ENCODE measurements around the gene TSPAN5. TPM values are rescaled to one million over a fixed set of nuclear protein-coding genes. Genes with fewer than 3 reads are reported as not detected.
"Not testable (repeated sequence)": the region's sequence is repeated elsewhere in the genome, so short reads cannot be mapped to it uniquely, and the experiment has no call there.

TSPAN5 gene
- polyA plus RNA-seq, 3 donors, result 0.76 to 2.0 (median 1.4) TPM

DNA sequence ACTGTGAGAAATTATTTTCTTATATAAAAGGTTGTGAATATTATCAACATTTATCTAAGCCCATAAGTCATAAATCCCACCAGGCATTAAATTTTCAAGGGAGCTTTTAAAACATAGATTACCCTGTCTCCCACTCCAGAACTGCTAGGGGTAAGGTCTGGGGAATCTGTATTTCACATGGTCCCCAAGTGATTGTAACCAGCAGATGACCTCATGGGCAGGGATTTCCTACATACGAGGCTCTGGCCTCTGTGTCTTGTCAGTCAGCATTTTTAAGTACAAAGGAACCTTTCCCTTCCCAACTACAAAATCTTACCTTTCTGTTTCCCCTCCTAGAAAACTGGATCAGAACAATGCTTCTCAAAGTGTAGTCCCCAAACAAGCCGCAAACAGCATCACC is 188.6 kb downstream of the TSPAN5 start:
- 67 to 86% (median 72%) methylated on average over 2 of the region's 2 CpGs for WGBS, 3 donors
- H3K27ac ChIP-seq (ENCODE audit: low read depth, low read length), result no peak overlapping the region

DNA sequence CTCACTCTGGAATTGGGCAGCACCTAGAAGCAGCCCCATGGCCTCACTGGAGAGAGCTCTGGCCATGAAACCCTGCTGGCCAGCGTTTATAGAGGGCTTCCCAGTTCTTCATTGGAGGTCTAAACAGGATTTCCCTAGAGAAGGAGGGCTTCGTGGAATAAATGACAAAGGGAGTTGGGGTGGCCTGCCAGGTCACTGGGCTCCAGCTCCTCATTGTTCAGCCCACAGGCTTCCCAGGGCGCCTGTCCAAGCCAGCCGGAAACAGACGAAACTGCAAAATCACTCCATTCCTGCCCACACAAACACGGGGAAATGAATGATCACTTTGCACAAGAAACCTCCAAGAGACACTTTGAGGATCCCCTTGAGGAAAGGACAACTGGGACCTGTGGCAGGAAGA is 189.7 kb downstream of the TSPAN5 start:
- no peak overlapping the region for H3K27ac ChIP-seq (ENCODE audit: low read depth, low read length)
- 11 to 48% (median 13%) methylated on average over 6 of the region's 6 CpGs for WGBS, 3 donors

DNA sequence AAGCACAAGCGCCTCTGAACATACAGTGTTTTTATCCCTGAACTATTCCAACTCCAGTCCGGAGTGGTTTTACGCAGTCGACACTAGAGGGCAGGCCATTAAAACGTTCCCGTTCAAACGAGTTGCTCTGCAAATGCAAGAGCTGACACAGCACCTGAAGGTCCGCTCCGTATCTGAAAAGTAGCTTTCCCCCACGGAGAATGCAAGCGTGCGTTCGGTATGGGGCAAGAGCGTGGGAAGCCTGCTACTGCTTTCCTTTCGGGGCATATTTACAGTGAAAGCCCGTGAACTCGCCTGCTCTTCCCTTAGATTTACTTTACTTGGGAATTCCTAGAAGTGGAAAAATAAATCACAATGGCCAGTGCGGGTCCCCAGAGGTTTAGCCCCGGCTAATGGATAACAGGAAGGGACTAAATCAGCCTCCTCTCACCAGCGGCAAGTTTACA is 190.8 kb downstream of the TSPAN5 start:
- H3K27ac ChIP-seq (ENCODE audit: low read depth, low read length), result no peak overlapping the region
- 2 to 3% (median 3%) methylated on average over 20 of the region's 20 CpGs for WGBS, 3 donors

DNA sequence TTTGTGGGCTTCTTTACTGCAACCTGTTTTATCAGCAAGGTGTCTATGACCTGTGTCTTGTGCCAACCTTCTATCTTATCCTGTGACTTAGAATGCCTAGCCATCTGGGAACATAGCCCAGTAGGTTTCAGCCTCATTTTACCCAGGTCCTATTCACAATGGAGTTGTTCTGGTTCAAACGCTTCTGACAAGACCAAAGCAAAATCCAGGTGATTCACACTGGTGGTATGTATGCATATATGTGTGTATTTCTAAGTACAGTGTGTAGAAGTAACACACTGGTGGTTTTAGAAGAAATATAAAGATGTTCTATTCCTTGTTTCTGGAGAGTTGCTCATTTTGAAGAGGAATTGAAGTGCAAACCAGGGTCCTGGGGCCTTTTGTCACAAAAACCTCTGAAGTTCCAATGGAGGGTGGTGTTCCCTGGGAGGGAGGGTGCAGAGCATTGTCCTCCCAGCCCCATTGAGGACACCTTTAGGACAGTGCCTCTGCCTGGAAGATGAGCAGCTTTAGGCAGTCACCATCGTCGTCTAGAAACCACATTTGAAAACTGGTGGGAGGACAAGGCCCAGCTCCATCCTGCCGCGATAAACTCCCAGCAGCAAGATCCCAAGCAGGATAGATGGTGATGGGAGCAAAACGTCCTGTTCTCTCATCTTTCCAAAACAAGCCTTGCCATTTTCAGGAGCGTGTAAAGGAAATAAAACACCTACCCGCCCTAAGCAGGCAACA is 191.4 kb downstream of the TSPAN5 start:
- no peak overlapping the region for H3K27ac ChIP-seq (ENCODE audit: low read depth, low read length)
- WGBS, 3 donors, result 40 to 45% (median 45%) methylated on average over 8 of the region's 8 CpGs

DNA sequence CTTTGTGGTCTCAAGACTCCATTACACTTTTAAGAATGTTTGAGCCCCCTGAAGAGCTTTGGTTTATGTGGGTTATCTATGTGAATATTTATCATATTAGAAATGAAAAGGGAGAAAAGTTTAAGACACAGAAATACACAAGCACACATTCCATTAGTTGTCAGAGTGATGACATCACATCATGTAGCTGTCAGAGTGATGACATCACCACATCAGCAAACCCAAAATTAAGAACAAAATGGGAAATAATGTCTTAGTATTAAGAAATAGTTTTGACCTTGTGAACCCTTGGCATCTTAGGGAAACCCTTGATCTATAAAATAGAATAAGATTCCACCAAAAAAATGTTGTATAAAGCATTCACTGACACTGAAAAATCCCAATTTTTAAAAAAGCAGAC is 195.9 kb downstream of the TSPAN5 start:
- no peak overlapping the region for H3K27ac ChIP-seq (ENCODE audit: low read depth, low read length)

DNA sequence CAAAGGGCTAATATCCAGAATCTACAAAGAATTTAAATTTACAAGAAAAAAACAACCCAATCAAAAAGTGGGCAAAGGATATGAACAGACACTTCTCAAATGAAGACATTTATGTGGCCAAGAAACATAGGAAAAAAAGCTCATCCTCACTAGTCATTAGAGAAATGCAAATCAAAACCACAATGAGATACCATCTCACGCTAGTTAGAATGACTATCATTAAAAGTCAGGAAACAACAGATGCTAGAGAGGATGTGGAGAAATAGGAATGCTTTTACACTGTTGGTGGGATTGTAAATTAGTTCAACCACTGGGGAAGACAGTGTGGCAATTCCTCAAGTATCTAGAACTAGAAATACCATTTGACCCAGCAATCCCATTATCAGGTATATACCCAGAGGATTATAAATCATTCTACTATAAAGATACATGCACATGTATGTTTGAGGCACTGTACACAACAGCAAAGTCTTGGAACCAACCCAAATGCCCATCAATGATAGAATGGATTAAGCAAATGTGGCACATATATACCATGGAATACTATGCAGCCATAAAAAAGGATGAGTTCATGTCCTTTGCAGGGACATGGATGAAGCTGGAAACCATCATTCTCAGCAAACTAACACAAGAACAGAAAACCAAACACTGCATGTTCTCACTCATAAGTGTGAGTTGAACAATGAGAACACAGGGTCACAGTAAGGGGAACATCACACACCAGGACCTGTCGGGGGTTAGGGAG is 197.1 kb downstream of the TSPAN5 start:
- WGBS, 3 donors, result 78 to 98% (median 81%) methylated on average over 2 of the region's 2 CpGs
- not testable (repeated sequence) for H3K27ac ChIP-seq (ENCODE audit: low read depth, low read length)

DNA sequence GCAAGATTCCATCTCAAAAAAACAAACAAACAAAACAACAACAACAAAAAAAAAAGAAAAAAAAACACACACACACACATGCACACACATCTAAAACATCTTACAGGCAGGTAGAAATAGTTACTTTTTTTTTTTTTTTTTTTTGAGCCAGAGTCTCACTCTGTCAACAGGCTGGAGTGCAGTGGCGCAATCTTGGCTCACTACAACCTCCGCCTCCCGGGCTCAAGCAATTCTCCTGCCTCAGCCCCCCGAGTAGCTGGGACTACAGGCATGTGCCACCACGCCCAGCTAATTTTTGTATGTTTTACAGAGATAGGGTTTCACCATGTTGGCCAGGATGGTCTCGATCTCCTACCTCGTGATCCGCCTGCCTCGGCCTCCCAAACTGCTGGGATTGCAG is 201.0 kb downstream of the TSPAN5 start:
- WGBS, 3 donors, result 89 to 97% (median 96%) methylated on average over 9 of the region's 9 CpGs
- not testable (repeated sequence) for H3K27ac ChIP-seq (ENCODE audit: low read depth, low read length)

DNA sequence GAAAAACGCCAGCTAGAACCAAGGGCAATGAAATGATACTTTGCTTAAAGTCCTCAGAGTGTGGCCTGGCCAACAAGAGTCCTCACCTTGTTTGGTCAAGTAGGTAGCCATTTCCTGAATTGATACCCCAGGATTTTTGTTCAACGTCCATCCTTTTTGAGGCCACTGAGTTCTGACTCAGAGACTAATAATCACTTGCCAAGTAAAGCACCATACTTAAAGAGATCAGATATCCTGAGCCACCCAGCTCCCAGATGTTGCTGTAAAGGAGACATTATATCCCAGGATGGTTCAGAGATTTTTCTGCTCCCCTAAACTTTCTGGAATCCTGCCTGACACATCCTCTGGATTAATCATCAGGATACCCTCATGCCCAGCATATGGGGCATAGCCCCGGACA is 206.3 kb downstream of the TSPAN5 start:
- WGBS, 3 donors, result 79 to 86% (median 83%) methylated on average over 3 of the region's 3 CpGs

DNA sequence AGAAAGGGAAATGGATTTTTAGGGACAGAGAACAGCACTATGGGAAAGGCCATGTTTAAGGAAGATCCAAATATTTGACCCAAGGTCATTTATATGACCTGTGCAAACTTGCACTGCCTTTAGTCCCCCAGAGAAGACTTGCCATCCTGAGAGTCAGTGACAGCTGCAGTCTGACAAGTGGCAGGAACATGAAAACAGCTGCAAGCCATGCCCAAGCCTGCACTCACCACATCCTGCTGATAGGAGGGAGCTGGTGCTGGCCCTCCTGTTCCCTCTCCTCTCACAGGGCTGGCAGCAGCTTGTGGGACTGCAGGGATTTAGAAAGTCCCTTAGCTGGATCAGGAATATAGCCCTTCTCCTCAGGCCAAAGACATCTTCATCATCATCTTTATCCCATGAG is 209.5 kb downstream of the TSPAN5 start:
- no peak overlapping the region for H3K27ac ChIP-seq (ENCODE audit: low read depth, low read length)

More for the DNA sequence above, 206.3 kb downstream of the TSPAN5 start:
- no peak overlapping the region for H3K27ac ChIP-seq (ENCODE audit: low read depth, low read length)

DNA sequence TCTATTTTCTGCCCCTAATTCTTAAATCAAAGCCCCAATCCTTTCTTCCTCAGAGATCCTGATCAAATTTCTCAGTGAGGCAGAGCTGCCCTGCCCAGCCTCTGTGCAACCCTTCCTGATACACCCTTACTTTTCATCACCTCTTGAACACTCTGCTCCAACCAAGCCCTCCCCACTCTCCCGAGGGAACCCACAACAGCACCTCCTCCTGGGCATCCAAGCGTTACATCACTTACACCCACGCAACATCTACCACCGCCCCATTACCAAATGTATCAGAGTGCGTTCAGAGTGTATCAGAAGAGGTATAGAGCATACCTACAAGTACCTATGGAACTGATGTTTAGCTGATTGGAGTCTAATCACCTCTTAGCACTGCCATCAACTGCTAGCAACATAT is 210.8 kb downstream of the TSPAN5 start:
- H3K27ac ChIP-seq (ENCODE audit: low read depth, low read length), result no peak overlapping the region
- 67 to 95% (median 72%) methylated on average over 5 of the region's 5 CpGs for WGBS, 3 donors

DNA sequence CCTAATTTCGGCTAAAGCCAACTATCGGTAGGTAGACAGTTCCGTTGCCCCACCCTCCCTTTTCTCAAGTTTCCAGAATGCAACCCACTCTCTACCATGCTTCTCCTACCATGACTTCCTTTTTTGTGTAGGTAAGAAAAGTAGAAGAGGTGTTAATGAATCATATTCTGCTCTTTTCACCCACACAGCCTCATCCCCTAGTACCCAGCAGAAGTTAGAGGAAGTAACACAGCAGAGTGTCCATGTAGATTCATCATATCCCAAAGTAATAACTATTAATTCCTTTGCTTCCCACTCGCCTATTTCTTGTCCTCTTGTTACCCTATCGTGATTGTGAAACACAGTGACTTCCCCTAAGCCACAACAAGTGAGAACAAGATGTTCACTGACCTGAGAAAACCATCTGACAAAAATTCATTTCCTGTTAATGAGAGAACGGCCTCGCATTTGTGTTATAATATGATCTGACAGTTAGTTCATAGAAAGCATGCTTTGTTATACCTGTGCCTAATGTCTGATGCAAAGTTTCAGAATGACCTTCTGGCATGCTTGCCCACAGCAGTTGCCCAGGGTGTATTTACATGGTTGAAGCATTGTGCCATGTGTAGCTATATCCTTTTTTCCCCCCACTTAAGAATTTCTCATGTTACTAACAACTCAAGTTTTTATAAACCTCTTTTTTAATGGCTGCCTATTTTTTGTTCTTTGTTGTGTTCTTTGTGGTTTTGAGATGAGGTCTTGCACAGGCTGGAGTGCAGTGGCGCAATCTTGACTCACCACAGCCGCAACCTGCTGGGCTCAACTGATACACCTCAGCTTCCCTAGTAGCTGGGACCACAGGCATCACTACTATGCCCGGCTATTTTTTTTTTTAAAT is 211.7 kb downstream of the TSPAN5 start:
- 43 to 84% (median 55%) methylated on average over 10 of the region's 10 CpGs for WGBS, 3 donors
- H3K27ac ChIP-seq (ENCODE audit: low read depth, low read length), result no peak overlapping the region

DNA sequence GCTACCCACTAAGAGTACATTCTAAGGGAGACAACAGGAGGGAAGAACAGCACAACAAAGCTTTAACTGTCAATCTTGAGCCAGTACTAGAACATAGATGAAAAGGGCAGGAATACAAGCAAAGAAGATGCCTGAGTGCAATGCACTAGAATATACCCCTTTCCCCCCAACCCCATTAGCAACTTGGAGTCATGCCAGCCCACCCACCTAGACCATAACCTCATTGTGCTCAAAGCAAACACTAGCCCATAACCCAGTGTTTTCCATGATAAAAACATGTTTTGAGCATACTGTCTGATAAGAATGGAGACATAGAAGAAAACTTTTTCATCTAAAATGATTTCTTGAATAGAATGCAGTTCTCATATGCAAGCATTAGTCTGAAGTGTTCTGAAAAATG is 214.0 kb downstream of the TSPAN5 start:
- no peak overlapping the region for H3K27ac ChIP-seq (ENCODE audit: low read depth, low read length)

DNA sequence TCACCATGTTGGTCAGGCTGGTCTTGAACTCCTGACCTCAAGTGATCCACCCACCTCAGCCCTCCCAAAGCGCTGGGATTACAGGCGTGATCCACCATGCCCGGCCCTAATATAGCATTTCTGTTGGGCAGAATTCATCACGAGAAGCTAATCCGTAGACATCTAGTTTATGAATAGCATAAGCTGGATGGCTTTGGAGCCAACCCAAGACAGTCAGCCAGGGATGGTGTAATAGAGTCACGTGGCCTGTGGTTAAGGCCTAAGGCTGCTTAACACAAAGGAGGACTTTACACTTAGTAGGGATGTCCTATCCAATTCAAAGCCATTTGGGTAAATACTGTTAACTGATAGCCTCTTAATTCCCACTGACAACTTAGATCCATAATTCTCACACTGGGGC is 223.6 kb downstream of the TSPAN5 start:
- WGBS, 3 donors, result 96 to 98% (median 97%) methylated on average over 6 of the region's 6 CpGs
- H3K27ac ChIP-seq (ENCODE audit: low read depth, low read length), result no peak overlapping the region

DNA sequence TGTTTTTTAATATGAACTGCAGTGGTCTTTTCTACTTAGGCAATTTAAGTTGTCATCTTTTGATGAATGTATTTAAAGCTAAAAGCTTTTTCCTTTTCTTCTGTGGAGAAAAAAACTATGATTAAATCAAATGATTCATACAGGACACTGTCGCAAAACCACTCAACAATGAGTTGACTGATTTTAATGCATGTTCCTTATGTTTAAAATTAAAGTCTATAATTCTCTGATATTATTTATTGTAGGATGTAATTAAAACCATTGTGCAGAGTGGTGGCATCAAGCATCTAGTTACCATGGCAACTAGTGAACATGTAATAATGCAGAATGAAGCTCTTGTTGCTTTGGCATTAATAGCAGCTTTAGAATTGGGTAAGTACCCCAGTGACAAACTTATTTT is 224.7 kb downstream of the TSPAN5 start:
- no peak overlapping the region for H3K27ac ChIP-seq (ENCODE audit: low read depth, low read length)
- 86 to 96% (median 91%) methylated on average over 1 of the region's 1 CpG for WGBS, 3 donors

DNA sequence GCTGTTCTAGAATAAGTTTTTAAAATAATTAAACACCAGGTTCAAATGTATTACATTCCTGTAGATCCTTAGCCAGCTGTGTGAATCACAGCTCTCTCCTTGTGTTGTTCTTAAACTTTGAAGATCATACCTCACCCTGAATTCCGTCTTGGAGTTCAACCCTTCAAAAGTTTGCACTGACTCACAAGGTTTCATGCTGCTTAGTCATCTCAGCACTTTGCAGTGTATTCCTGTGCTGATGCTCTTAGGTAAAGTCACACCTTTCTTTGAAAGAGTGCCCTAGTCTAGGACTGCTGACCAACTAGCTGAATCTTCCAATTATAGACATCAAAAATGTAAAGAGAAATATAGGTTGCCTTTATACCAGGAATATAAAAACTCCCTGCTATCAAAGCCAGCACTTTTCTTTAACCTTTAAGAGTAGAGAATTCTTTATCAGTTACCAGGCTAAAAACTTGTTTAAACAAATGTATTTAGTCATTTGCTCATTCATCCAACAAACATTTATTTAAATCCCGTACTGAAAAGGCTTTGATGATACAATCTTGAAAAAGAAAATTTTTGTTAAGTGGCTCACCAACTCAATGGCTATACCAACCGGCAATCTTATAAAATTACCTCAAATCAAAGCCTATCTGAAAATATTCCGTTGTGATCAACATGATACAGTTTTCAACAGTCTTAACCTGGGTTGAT is 227.6 kb downstream of the TSPAN5 start:
- H3K27ac ChIP-seq (ENCODE audit: low read depth, low read length), result no peak overlapping the region
- 83 to 89% (median 85%) methylated on average over 4 of the region's 4 CpGs for WGBS, 3 donors

DNA sequence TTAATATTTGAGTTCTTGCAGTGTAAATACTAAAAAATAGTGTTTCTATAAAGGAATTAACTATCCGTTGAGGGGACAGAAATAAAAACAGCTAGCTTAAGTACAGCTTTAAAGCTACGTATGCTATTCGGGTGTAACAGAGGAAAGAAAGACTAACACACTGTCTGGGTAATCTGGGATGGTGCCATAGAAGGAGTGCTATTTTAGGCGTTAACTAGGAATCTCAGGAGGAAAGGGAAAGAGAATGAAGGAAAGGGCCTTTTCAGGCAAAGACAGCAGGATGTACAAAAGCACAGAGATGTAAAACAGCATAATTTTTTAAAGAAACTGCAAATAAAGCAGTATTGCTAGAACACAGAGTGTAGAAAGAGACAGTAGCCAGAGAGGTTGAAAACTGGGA is 235.4 kb downstream of the TSPAN5 start:
- no peak overlapping the region for H3K27ac ChIP-seq (ENCODE audit: low read depth, low read length)
- 73 to 92% (median 81%) methylated on average over 4 of the region's 4 CpGs for WGBS, 3 donors

DNA sequence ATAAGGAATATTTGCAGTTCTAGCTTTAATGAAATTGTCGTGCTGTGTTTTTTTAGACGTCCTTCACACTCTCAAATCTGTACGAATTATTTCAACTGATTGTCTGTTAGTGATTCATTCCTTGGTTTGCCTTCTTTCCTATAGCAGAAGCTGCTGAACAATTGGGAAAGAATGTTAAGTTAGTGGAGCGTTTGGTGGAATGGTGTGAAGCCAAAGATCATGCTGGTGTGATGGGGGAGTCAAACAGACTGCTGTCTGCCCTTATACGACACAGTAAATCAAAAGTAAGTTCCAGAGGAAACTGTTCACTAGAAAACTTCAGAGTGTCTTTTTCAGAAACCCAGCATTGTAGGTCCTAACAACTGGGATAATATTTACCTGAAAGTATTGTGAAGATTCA is 237.3 kb downstream of the TSPAN5 start:
- WGBS, 3 donors, result 91 to 96% (median 95%) methylated on average over 5 of the region's 5 CpGs
- H3K27ac ChIP-seq (ENCODE audit: low read depth, low read length), result no peak overlapping the region
